ENCODE data around the gene VASH1.
A peak's percentile ranks its signal among the peaks of the same experiment; 100 is the strongest.

DNA sequence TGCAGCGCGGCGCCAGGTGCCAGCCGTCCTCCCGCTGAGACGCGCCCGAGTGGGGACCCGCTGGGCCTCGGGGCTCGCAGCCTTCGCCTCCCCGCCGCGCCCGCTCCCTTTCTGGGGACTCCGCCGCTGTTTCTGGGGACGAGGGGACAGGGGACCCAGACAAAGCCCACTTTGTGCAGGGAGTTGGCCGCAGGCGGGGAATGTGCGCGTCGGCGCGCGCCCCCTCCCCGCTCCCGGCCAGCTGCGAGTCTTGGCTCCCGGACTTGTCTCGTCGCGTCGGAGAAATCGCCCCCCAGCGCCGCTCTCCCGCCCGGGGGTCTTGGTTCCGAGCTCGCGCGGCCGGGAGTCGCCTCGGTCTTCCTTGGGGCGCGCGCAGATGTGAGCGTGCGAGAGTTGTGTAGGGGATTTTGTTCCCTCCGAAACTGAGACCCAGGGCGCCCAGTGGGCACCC is 717 bp downstream of the VASH1 start:
- TF ChIP-seq, protein P1, sequence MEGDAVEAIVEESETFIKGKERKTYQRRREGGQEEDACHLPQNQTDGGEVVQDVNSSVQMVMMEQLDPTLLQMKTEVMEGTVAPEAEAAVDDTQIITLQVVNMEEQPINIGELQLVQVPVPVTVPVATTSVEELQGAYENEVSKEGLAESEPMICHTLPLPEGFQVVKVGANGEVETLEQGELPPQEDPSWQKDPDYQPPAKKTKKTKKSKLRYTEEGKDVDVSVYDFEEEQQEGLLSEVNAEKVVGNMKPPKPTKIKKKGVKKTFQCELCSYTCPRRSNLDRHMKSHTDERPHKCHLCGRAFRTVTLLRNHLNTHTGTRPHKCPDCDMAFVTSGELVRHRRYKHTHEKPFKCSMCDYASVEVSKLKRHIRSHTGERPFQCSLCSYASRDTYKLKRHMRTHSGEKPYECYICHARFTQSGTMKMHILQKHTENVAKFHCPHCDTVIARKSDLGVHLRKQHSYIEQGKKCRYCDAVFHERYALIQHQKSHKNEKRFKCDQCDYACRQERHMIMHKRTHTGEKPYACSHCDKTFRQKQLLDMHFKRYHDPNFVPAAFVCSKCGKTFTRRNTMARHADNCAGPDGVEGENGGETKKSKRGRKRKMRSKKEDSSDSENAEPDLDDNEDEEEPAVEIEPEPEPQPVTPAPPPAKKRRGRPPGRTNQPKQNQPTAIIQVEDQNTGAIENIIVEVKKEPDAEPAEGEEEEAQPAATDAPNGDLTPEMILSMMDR (IDR thresholded peaks at IDR 0.05) = no peak
- TF ChIP-seq EZH2 (IDR thresholded peaks at IDR 0.05) = peak; percentile 48
- TF ChIP-seq EZH2phosphoT487 (IDR thresholded peaks at IDR 0.05) = peak; percentile 32
